ENCODE data around the gene IL20. TPM values are rescaled to one million over a fixed set of nuclear protein-coding genes. Genes with fewer than 3 reads are reported as not detected.

Gene IL20
- total RNA-seq, 6 experiments from 2014 or later = not detected

GRCh38 chr1:206905295-206906164 lies 40.1 kb downstream of the IL20 start:
- Mint-ChIP-seq H3K4me3 (peak overlapping the region; percentile 16), H3K36me3 (ENCODE audit: low read depth) (peaks cover 16% of the 10 kb centered on the region), H3K27me3 (ENCODE audit: insufficient read depth) (no peaks in the 10 kb centered on the region; the same call in 1 of the 2 replicates), H3K4me1 (ENCODE audit: low read depth) (peaks cover 50% of the 10 kb centered on the region), H3K9me3 (no peaks in the 10 kb centered on the region), H3K27ac (peak overlapping the region; percentile 97)
- peak; percentile 49 for TF ChIP-seq CTCF (IDR thresholded peaks at IDR 0.05)
- DNase-seq = peak; percentile 93

GRCh38 chr1:206907304-206907991 lies 42.0 kb downstream of the IL20 start:
- no peaks in the 10 kb centered on the region for H3K9me3 Mint-ChIP-seq
- H3K4me3 Mint-ChIP-seq = no peak overlapping the region
- no peaks in the 10 kb centered on the region; the same call in 1 of the 2 replicates for H3K27me3 Mint-ChIP-seq (ENCODE audit: insufficient read depth)
- no peak for DNase-seq
- TF ChIP-seq CTCF (IDR thresholded peaks at IDR 0.05) = peak; percentile 29; the same call in 1 of the 2 replicates
- peaks cover 54% of the 10 kb centered on the region for H3K4me1 Mint-ChIP-seq (ENCODE audit: low read depth)
- H3K27ac Mint-ChIP-seq = no peak overlapping the region
- peaks cover 16% of the 10 kb centered on the region for H3K36me3 Mint-ChIP-seq (ENCODE audit: low read depth)

- Mint-ChIP-seq H3K4me3 (no peak overlapping the region), H3K9me3 (no peaks in the 10 kb centered on the region), H3K27me3 (ENCODE audit: insufficient read depth) (no peaks in the 10 kb centered on the region; the same call in 1 of the 2 replicates), H3K36me3 (ENCODE audit: low read depth) (peaks cover 16% of the 10 kb centered on the region), H3K27ac (no peak overlapping the region), H3K4me1 (ENCODE audit: low read depth) (peaks cover 49% of the 10 kb centered on the region)
- no peak for DNase-seq
- TF ChIP-seq CTCF (IDR thresholded peaks at IDR 0.05) = no peak
These were observed 42.6 kb downstream of the IL20 start for GRCh38 chr1:206908038-206908437.

- Mint-ChIP-seq H3K27ac (no peak overlapping the region), H3K4me1 (ENCODE audit: low read depth) (peaks cover 36% of the 10 kb centered on the region), H3K4me3 (peak overlapping the region; percentile 50; the same call in 1 of the 2 replicates), H3K27me3 (ENCODE audit: insufficient read depth) (peaks cover 5% of the 10 kb centered on the region), H3K9me3 (no peaks in the 10 kb centered on the region), H3K36me3 (ENCODE audit: low read depth) (peaks cover 16% of the 10 kb centered on the region)
- TF ChIP-seq CTCF (IDR thresholded peaks at IDR 0.05) = no peak
- DNase-seq = no peak
These were observed 43.9 kb downstream of the IL20 start for GRCh38 chr1:206909161-206909882.

GRCh38 chr1:206909883-206910318 lies 44.5 kb downstream of the IL20 start:
- no peaks in the 10 kb centered on the region for H3K9me3 Mint-ChIP-seq
- peaks cover 11% of the 10 kb centered on the region for H3K36me3 Mint-ChIP-seq (ENCODE audit: low read depth)
- H3K4me3 Mint-ChIP-seq = peak overlapping the region; percentile 37
- no peak overlapping the region for H3K27ac Mint-ChIP-seq
- H3K4me1 Mint-ChIP-seq (ENCODE audit: low read depth) = peaks cover 30% of the 10 kb centered on the region
- DNase-seq = no peak
- peaks cover 6% of the 10 kb centered on the region for H3K27me3 Mint-ChIP-seq (ENCODE audit: insufficient read depth)
- TF ChIP-seq CTCF (IDR thresholded peaks at IDR 0.05) = no peak
